WTC11 (cell line): ENCODE results near the gene NEURL1B. TPM values are rescaled to one million over a fixed set of nuclear protein-coding genes. Genes with fewer than 3 reads are reported as not detected.

Experiments
- ATAC-seq: fragments of 200-7000 bp; cut with Tn5 transposase; 2 replicates; pipeline ENCODE4 v1.10.0; 2021; ENCODE audit warnings: mild to moderate bottlenecking, moderate library complexity
- CTCF ChIA-PET: fragments of 300-600 bp; sonication (Branson Sonifier 250); formaldehyde crosslinking; loops from one replicate; lab custom pipeline; 2021; ENCODE audit warnings: antibody characterized with exemption; lab: Charles Lee
- POLR2A ChIA-PET: fragments of 350-600 bp; sonication (Branson Sonifier 250); formaldehyde crosslinking; loops from one replicate; lab custom pipeline; 2021; ENCODE audit warnings: antibody characterized with exemption; lab: Charles Lee
- DNase-seq: peaks from one replicate; pipeline ENCODE4 v3.0.0; 2021; ENCODE audit warnings: low spot score
- H3K27ac Mint-ChIP-seq: 2 replicates; pipeline ENCODE4 v1.8.0; 2021; ENCODE audit warnings: mixed read lengths
- H3K27me3 Mint-ChIP-seq: 2 replicates; pipeline ENCODE4 v1.8.0; 2021; ENCODE audit warnings: low read depth, mild to moderate bottlenecking, moderate library complexity, mixed read lengths
- H3K36me3 Mint-ChIP-seq: 2 replicates; pipeline ENCODE4 v1.8.0; 2021; ENCODE audit warnings: mixed read lengths
- H3K4me1 Mint-ChIP-seq: 2 replicates; pipeline ENCODE4 v1.8.0; 2022; ENCODE audit warnings: mixed read lengths
- H3K4me3 Mint-ChIP-seq: 2 replicates; pipeline ENCODE4 v1.8.0; 2021; ENCODE audit warnings: mild to moderate bottlenecking, moderate library complexity, mixed read lengths
- H3K9me3 Mint-ChIP-seq: 2 replicates; pipeline ENCODE4 v1.8.0; 2021; ENCODE audit warnings: mixed read lengths
- ATF3 ChIP-seq: sonication (generic); formaldehyde crosslinking; conservative IDR thresholded peaks from 2 replicates; pipeline ENCODE4 v1.8.1; 2022; ENCODE audit warnings: mild to moderate bottlenecking, missing genetic modification reagents
- CBFB ChIP-seq: sonication (generic); formaldehyde crosslinking; IDR thresholded peaks from 2 replicates; pipeline ENCODE4 v1.8.1; 2022; ENCODE audit warnings: mild to moderate bottlenecking, low read depth, missing genetic modification reagents
- E2F1 ChIP-seq: sonication (generic); formaldehyde crosslinking; IDR thresholded peaks from 2 replicates; pipeline ENCODE4 v1.8.0; 2022; ENCODE audit warnings: mild to moderate bottlenecking, missing genetic modification reagents
- ESRRA ChIP-seq: sonication (generic); formaldehyde crosslinking; IDR thresholded peaks from 2 replicates; pipeline ENCODE4 v1.8.1; 2022; ENCODE audit warnings: mild to moderate bottlenecking, missing genetic modification reagents, borderline replicate concordance
- ETV6 ChIP-seq: sonication (generic); formaldehyde crosslinking; IDR thresholded peaks from 2 replicates; pipeline ENCODE4 v1.8.1; 2022; ENCODE audit warnings: mild to moderate bottlenecking, missing genetic modification reagents
- GABPB1 ChIP-seq: sonication (generic); formaldehyde crosslinking; IDR thresholded peaks from 2 replicates; pipeline ENCODE4 v1.8.1; 2023; ENCODE audit warnings: mild to moderate bottlenecking, missing genetic modification reagents
- GRHL2 ChIP-seq: fragments of 250-450 bp; sonication (Bioruptor Pico); IDR thresholded peaks from 2 replicates; pipeline ENCODE4 v1.8.0; 2022; ENCODE audit warnings: mild to moderate bottlenecking, moderate library complexity; ENCODE audit not compliant: insufficient replicate concordance, severe bottlenecking
- HMGXB4 ChIP-seq: sonication (generic); formaldehyde crosslinking; IDR thresholded peaks from 2 replicates; pipeline ENCODE4 v1.8.1; 2023; ENCODE audit warnings: mild to moderate bottlenecking, moderate library complexity, missing genetic modification reagents
- IRF2 ChIP-seq: sonication (generic); formaldehyde crosslinking; IDR thresholded peaks from 2 replicates; pipeline ENCODE4 v1.8.0; 2022; ENCODE audit warnings: low read depth, missing genetic modification reagents, borderline replicate concordance
- JUN ChIP-seq: sonication (generic); formaldehyde crosslinking; IDR thresholded peaks from 2 replicates; pipeline ENCODE4 v1.8.0; 2023; ENCODE audit warnings: mild to moderate bottlenecking, missing genetic modification reagents
- MLX ChIP-seq: sonication (generic); formaldehyde crosslinking; IDR thresholded peaks from 2 replicates; pipeline ENCODE4 v1.8.1; 2023; ENCODE audit warnings: mild to moderate bottlenecking, missing genetic modification reagents, moderate library complexity
- MXD4 ChIP-seq: fragments of 250-450 bp; sonication (Bioruptor Pico); IDR thresholded peaks from 2 replicates; pipeline ENCODE4 v1.8.0; 2021; ENCODE audit warnings: mild to moderate bottlenecking, moderate library complexity, borderline replicate concordance
- MYBL2 ChIP-seq: sonication (generic); formaldehyde crosslinking; IDR thresholded peaks from 2 replicates; pipeline ENCODE4 v1.8.1; 2023; ENCODE audit warnings: mild to moderate bottlenecking, moderate library complexity, missing genetic modification reagents
- NFE2L1 ChIP-seq: sonication (generic); formaldehyde crosslinking; IDR thresholded peaks from 2 replicates; pipeline ENCODE4 v1.8.1; 2023; ENCODE audit warnings: missing genetic modification reagents
- PRRX2 ChIP-seq: fragments of 250-450 bp; sonication (Bioruptor Pico); IDR thresholded peaks from 2 replicates; pipeline ENCODE4 v1.8.0; 2021; ENCODE audit warnings: mild to moderate bottlenecking
- RELA ChIP-seq: sonication (generic); formaldehyde crosslinking; IDR thresholded peaks from 2 replicates; pipeline ENCODE4 v1.8.1; 2022; ENCODE audit warnings: missing genetic modification reagents, mild to moderate bottlenecking, borderline replicate concordance
- SMAD3 ChIP-seq: sonication (generic); formaldehyde crosslinking; IDR thresholded peaks from 2 replicates; pipeline ENCODE4 v1.8.0; 2022; ENCODE audit warnings: missing genetic modification reagents, mild to moderate bottlenecking, borderline replicate concordance
- TEAD4 ChIP-seq: sonication (generic); formaldehyde crosslinking; IDR thresholded peaks from 2 replicates; pipeline ENCODE4 v1.8.0; 2022; ENCODE audit warnings: mild to moderate bottlenecking, missing genetic modification reagents
- ZMAT4 ChIP-seq: fragments of 250-450 bp; sonication (Bioruptor Pico); IDR thresholded peaks from 2 replicates; pipeline ENCODE4 v1.9.0; 2021; ENCODE audit warnings: mild to moderate bottlenecking
- ZNF138 ChIP-seq: sonication (generic); formaldehyde crosslinking; conservative IDR thresholded peaks from 2 replicates; pipeline ENCODE4 v1.8.1; 2022; ENCODE audit warnings: mild to moderate bottlenecking, moderate library complexity, missing genetic modification reagents
- ZNF219 ChIP-seq: sonication (generic); formaldehyde crosslinking; IDR thresholded peaks from 2 replicates; pipeline ENCODE4 v1.8.0; 2023; ENCODE audit warnings: missing genetic modification reagents, mild to moderate bottlenecking, borderline replicate concordance
- ZNF232 ChIP-seq: sonication (generic); formaldehyde crosslinking; IDR thresholded peaks from 2 replicates; pipeline ENCODE4 v1.8.0; 2022; ENCODE audit warnings: mild to moderate bottlenecking, missing genetic modification reagents
- ZNF396 ChIP-seq: fragments of 250-450 bp; sonication (Bioruptor Pico); IDR thresholded peaks from 2 replicates; pipeline ENCODE4 v1.8.0; 2021; ENCODE audit warnings: mild to moderate bottlenecking, moderate library complexity, borderline replicate concordance
- ZNF416 ChIP-seq: fragments of 250-450 bp; sonication (Bioruptor Pico); IDR thresholded peaks from 2 replicates; pipeline ENCODE4 v1.9.0; 2021; ENCODE audit warnings: mild to moderate bottlenecking, inconsistent platforms
- ZNF423 ChIP-seq: fragments of 250-450 bp; sonication (Bioruptor Pico); IDR thresholded peaks from 2 replicates; pipeline ENCODE4 v2.1.2; 2022; ENCODE audit warnings: mild to moderate bottlenecking, moderate library complexity
- ZSCAN18 ChIP-seq: fragments of 250-450 bp; sonication (Bioruptor Pico); IDR thresholded peaks from 2 replicates; pipeline ENCODE4 v2.1.2; 2022; ENCODE audit warnings: mild to moderate bottlenecking, moderate library complexity
- total RNA-seq: library from RNA; stranded (reverse); gene quantifications from 3 replicates; pipeline ENCODE4 v1.2.3, GENCODE V29; 2021

Gene NEURL1B
- total RNA-seq, 1 experiment from 2014 or later, result 9.8 TPM

GRCh38 chr5:172596638-172597231 is 44.3 kb upstream of the NEURL1B start:
- CTCF ChIA-PET, result no interaction called here
- DNase-seq (no peak), ATAC-seq (no peak)
- no peaks in the 10 kb centered on the region for H3K9me3 Mint-ChIP-seq
- H3K27ac Mint-ChIP-seq, result peak overlapping the region; percentile 28; the same call in 1 of the 2 replicates
- no peak for TF ChIP-seq SMAD3 (CRISPR knock-in tag)
- peak; percentile 53; the same call in 1 of the 2 replicates for TF ChIP-seq NFE2L1
- H3K36me3 Mint-ChIP-seq, result no peaks in the 10 kb centered on the region
- POLR2A ChIA-PET, result no interaction called here
- no peak overlapping the region for H3K4me3 Mint-ChIP-seq
- peaks cover 3% of the 10 kb centered on the region; the same call in 1 of the 2 replicates for H3K27me3 Mint-ChIP-seq
- H3K4me1 Mint-ChIP-seq, result no peaks in the 10 kb centered on the region

- Mint-ChIP-seq H3K4me3 (no peak overlapping the region), H3K9me3 (no peaks in the 10 kb centered on the region), H3K4me1 (no peaks in the 10 kb centered on the region), H3K27ac (no peak overlapping the region), H3K36me3 (no peaks in the 10 kb centered on the region), H3K27me3 (peaks cover 3% of the 10 kb centered on the region; the same call in 1 of the 2 replicates)
- CTCF ChIA-PET, result no interaction called here
- DNase-seq, result no peak
- POLR2A ChIA-PET, result no interaction called here
- TF ChIP-seq E2F1 (CRISPR knock-in tag) (no peak), CBFB (CRISPR knock-in tag) (no peak), ZNF423 (no peak), ESRRA (no peak), ZNF232 (CRISPR knock-in tag) (no peak), JUN (CRISPR knock-in tag) (no peak), MXD4 (CRISPR knock-in tag) (no peak), MLX (CRISPR knock-in tag) (no peak), MYBL2 (CRISPR knock-in tag) (no peak), PRRX2 (no peak), GABPB1 (CRISPR knock-in tag) (no peak), ZNF219 (CRISPR knock-in tag) (no peak), ZNF138 (CRISPR knock-in tag) (no peak), RELA (CRISPR knock-in tag) (no peak)
- ATAC-seq, result no peak
Measured at GRCh38 chr5:172597755-172598155, 43.3 kb upstream of the NEURL1B start.

GRCh38 chr5:172598251-172599203 is 42.5 kb upstream of the NEURL1B start:
- Mint-ChIP-seq H3K27me3 (peaks cover 3% of the 10 kb centered on the region; the same call in 1 of the 2 replicates), H3K36me3 (no peaks in the 10 kb centered on the region), H3K4me3 (no peak overlapping the region), H3K9me3 (no peaks in the 10 kb centered on the region), H3K27ac (no peak overlapping the region), H3K4me1 (peaks cover 6% of the 10 kb centered on the region)
- DNase-seq, result no peak
- ChIA-PET POLR2A (no interaction called here), CTCF (no interaction called here)
- ATAC-seq, result no peak
- no peak for TF ChIP-seq HMGXB4 (CRISPR knock-in tag)
- no peak for TF ChIP-seq ETV6 (CRISPR knock-in tag)
- no peak for TF ChIP-seq ZNF416 (CRISPR knock-in tag)
- TF ChIP-seq ZMAT4 (CRISPR knock-in tag), result no peak
- TF ChIP-seq IRF2, result no peak
- TF ChIP-seq RELA (CRISPR knock-in tag), result no peak
- no peak for TF ChIP-seq TEAD4
- TF ChIP-seq ATF3 (CRISPR knock-in tag), result no peak
- TF ChIP-seq GRHL2, result no peak
- TF ChIP-seq ZNF396 (CRISPR knock-in tag), result no peak
- TF ChIP-seq ZSCAN18 (CRISPR knock-in tag), result no peak
